Stimulated activated naive CD4-positive, alpha-beta T cell treated with Interleukin-2 at 50 U/mL for 16 hours (primary cell): Measurements from ENCODE around the gene TKT.
A peak's percentile ranks its signal among the peaks of the same experiment; 100 is the strongest.

Source experiments
- DNase-seq: peaks from one replicate; lab custom pipeline; 2025; lab: John Stamatoyannopoulos, UW

Gene TKT

DNA sequence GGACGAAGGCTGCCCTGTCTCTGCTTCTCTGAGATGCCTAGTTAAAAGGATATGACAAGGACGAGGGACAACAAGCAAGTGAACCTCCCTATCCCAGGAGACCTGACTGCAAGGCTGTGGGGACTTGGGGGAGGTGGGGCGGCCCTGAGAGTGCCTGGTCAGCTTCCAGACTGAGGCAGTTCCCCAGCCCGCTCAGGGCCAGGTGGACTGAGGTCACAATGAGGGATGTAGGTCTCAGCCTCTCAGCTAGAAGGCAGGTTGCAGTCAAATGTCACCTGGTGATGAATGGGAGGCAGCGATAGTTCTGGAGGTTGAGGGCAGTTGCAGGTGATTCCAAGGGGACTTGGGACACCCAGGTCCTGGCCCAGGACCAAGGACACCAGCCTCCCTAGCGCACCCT lies 30.6 kb downstream of the TKT start:
- DNase-seq: no peak

DNA sequence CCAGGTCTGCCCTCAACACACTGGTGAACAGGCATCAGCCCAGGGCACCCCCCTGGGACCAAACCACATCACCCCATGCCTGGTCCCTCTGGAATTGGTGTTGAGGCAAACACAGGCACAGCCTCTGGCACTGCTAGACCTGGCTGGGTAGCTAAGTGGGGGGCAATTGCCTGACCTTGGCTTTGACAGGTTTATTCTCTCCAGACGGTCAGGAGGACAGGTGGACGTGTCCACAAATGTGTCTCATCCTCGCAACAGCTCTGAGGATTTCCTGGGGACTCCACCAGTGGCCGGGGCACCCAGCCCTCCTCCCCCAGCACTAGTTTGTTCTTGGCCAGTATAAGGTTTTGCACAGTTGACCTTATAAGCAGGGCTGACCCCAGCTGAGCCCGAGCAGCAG lies 31.3 kb downstream of the TKT start:
- DNase-seq: no peak

DNA sequence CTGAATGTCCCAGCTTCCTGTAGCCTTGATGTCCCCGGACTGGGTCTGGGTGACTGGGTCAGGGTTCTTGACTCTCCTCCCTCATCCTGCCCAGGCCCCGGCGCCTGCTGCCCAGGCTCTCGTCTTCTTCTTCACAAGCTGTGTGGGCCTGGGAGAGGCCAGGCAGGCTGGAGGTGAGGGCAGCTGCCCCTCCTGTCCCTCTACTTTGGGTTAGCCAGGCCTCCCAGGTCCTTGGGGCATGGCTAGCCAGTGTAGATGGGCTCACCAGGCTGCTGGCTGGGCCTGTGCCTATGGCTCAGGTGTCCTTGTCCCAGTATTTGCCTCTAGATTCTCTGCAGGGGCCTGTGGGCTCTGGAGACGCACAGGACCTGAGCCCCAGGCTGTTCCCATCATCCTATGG lies 31.8 kb downstream of the TKT start:
- no peak for DNase-seq

DNA sequence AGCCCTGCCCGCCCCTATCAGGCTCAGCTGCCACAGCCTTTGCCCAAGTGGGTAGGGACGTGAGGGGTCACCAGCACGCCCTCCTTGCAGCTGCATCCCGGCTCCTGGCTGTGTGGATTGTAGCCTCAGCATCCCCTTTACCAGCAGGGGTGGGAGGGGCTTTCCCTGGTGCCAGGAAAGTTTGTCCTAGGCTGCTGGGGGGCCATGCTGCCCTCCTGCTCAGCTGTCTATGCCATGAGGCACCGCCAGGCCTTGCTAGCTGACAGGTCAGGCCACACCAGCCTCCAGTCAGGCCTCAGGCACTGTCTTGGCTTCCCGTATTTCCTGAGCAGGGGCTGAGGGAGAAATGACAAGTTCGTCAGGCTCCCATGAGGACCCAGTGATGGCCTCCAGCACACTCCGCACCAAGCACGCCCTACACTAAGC lies 32.3 kb downstream of the TKT start:
- DNase-seq: no peak

DNA sequence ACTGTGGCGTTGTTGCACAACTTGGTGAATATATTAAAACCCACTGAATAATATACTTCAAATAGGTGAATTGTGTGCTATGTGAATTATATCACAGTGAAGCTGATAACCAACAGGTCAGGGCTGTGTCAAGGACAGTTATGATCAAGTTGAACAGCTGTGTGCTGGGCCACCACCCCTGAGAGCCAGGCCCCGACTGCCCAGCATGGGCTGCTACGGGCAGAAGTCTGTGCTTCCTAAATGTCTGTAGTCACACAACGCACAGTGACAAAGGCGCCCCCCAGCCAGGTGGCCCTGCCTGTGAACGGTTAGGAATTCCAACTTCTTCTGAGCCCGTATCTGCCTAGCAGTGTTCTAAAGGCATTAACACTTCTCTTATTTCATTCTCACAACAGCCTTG lies 32.8 kb downstream of the TKT start:
- no peak for DNase-seq

DNA sequence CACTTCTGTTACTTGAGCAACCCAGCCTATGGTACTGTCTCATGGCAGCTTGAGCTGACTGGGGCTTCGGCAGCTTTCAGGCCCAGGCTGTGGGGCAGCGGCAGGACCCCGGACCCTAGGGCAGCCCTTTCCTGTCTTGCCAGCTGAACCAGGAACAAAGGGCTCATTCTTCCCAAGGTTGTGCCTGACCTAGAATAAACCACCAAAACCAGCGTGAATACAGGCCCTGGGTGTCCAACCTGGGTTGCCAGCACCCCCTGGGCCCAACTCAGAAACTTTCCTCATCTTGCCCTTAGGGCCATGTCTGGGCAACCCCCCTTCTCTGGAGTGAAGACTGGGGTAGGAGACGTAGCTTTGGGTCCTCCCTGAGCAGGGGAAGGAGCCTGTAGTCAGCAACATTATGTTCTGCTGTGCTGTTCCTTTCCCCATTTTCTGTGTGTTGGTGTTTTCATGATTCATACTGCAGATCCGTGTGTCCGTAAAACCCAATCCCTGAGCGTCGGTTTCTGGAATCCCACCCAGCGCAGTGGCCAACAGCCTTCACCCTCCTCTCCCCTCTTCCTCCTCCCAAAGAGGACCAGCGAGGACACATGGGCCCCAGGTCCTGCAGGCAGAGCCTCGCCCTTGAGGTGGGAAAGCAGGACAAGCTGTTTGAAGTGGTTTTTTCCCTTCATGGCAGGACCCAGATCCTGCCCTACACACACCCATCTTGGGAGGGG lies 33.5 kb downstream of the TKT start:
- no peak for DNase-seq

DNA sequence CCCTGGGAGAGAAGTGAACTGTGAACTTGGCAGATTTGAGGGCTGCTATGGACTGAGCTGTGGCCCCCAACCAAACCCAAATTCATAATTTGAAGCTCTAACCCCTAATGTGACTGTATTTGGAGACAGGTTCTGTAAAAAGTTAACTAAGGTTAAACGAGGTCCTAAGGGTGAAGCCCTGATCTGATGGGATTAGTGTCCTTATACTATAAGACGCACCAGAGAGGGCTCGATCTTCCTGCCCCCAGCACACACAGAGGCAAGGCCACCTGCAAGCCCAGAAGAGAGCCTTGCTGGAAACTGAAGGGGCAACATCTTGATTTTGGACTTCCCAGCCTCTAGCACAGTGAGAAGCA lies 34.0 kb downstream of the TKT start:
- no peak for DNase-seq

DNA sequence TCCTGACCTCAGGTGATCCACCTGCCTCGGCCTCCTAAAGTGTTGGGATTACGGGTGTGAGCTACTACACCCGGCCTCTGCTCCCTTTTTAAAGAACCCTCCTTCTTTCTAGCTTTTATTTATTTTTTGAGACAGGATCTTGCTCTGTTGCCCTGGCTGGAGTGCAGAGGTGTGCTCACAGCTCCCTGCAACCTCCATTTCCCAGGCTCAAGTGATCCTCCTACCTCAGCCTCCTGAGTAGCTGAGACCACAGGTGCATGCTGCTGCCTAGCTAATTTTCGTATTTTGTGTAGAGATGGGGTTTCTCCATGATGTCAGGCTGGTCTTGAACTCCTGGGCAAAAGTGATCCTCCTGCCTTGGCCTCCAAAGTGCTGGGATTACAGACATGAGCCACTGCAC lies 34.5 kb downstream of the TKT start:
- no peak for DNase-seq

DNA sequence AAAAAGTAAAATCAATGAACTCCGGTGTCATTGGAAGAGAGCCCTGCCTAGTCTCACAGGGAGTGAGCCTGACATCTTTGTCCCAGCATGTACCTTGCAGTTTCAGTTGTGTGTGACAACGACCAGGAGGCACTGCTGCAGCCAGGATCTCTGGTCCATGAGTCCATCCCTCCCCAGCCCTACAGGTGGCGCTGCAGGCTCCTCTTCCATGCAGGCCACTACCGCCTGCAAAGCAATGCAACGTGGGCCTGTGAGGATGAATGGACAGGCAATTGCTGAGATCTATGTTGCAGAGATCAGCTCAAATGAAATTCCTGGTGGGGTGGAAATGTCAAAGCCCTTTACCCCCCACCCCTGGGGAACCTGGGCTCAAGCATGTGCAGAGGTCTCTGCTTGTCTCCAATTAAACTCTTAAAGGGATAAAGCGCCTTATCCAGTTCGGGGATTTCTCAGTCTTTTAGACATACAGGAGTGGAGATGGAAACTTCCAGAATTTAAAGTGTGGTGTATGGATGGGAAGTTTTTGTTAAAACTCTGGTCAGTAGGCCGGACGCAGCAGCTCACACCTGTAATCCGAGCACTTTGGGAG lies 35.8 kb downstream of the TKT start:
- peak; percentile 70 for DNase-seq

DNA sequence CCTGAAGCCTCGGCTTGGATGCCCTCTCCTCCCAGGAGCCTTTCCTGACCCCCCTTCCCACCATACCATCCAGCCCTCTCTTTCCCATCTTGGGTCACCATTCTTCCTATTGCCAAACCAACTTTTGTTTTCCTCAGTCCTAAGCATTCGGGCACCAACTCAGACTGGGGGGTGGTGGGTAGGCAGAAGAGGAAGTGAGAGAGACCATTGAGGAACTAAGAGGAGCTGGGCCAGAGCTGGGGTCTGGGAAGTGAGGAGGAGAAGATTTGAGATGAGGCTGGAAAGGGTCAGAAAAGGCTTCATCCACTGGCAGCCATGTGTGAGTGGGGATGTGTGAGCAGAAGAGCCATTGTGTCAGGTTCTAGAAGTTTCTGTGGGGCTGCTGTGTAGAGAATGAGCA lies 37.7 kb downstream of the TKT start:
- no peak for DNase-seq

DNA sequence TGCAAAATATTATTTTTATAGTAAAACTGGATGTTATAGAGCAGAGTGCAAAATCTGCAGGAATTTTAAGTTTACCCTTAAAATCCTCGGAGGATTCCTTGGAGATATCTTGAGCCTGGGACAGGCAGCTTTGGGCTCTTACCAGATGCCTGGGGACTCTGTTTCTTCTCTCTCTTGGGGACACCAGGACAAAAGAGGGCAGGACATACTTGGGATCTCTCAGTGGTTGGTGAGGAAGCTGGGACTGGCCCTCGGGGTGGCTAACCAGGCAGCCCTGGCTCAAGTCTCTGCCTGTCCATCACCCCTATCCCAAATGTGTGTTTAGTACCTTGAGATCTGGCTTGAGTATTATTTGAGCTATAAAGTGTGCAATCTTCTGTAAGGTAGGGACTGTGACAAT lies 38.6 kb downstream of the TKT start:
- no peak for DNase-seq

DNA sequence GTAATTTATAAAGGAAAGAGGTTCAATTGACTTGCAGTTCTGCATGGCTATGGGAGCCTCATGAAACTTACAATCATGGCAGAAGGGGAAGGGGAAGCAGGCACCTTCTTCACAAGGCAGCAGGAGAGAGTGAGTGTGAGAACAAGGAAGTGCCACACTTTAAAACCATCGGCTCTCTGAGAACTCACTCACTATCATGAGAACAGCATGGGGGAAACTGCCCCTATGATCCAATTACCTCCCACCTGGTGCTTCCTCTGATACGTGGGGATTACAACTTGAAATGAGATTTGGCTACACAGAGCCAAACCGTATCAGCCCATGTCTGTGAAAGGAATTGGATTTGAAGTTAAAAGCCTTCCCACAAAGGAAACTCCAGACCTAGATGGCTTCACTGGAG lies 39.1 kb downstream of the TKT start:
- no peak for DNase-seq

DNA sequence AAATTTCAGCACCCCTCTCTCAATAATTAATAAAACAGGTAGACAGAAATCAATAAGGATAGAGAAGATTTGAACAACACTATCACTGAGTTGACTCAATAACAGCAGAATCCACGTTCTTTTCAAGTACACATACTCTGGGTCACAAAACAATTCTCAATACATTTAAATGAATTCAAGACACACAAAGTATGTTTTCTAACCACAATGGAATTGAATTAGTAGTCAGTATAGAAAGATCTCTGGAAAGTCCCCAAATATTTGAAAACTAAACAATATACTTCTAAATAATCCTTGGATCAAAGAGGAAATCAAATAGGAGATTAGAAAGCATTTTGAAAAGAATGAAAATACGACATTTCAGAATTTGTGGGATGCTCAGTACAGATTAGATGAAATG lies 40.0 kb downstream of the TKT start:
- DNase-seq: no peak

DNA sequence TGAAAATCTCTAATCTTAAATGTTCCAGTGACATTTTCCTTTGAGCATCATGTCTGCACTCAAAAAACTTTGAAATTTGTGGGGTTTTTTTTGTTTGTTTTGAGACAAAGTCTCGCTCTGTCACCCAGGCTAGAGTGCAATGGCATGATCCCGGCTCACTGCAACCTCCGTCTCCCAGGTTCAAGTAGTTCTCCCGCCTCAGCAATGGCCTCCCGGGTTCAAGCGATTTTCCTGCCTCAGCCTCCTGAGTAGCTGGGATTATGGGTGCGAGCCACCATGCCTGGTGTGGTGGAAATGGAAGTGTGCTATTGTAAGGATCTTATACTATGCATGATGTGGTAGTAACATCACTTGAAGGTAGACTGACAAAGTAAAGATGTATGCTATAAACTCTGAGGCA lies 42.5 kb downstream of the TKT start:
- DNase-seq: no peak

DNA sequence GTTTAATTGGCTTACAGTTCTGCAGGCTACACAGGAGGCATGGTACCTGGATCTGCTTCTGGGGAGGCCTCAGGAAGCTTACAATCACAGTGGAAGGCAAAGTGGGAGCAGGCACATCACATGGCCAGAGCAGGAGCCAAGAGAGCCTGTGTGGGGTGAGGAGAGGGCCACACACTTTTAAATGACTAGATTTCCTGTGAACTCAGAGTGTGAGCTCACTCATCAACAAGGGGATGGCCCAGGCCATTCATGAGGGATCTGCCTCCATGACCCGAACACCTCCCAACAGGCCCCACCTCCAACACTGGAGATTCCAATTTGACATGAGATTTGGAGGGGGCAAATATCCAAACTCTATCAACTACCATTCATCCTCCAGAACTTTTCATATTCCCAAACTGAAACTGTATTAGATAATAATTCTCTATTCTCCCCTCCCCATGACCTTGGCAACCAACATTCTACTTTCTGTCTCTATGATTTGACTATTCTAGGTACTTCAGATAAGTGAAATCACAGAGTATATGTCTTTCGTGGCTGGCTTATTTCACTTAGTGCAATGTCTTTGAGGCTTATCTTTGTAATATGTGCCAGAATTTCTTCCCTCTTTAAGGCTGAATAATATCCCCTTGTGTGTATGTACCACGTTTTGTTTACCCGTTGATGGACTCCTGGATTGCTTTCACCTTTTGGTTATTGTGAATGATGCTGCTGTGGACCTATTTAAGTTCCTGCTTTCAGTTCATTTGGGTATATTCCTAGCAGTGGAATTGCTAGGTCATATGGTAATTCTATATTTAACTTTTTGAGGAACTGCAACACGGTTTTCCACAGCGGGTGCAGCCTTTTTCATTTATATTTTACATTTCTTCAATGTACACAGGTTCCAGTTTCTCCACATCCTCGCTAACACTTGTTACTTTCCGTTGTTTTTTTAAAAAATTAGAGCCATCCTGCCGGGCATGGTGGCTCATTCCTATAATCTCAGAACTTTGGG lies 43.8 kb downstream of the TKT start:
- no peak for DNase-seq

DNA sequence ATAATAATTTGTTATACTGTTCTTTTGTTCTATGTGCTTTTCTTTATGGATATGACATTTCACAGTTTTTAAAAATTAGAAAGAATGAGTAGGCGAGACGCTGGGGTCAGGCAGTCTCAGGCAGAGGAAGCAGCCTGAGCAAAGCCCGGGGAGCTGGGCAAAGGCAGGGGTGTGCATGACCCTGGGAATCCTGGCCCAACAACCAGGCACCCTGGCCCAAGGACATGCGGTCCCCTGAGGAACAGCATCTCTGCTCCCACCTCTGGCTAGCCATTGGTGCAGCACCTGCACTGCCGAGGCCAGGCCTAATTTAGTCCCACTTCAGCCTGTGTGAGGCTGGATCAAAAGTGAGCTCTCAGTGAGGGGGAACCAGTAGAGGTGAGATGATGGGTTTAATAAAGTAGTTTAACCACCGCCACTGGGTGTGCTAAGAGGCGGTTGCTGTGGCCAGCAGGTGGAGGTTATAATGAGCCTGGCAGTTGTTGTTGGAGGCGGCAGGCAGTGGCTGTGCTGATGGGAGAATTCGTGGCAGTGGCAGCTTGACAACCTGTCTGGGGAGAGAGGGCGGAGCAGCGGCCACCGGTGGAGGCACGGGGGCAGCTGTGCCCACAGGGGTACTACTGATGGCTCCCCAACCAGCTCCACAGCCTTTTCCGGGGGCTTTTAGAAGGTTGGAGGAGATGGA lies 53.3 kb downstream of the TKT start:
- no peak for DNase-seq

DNA sequence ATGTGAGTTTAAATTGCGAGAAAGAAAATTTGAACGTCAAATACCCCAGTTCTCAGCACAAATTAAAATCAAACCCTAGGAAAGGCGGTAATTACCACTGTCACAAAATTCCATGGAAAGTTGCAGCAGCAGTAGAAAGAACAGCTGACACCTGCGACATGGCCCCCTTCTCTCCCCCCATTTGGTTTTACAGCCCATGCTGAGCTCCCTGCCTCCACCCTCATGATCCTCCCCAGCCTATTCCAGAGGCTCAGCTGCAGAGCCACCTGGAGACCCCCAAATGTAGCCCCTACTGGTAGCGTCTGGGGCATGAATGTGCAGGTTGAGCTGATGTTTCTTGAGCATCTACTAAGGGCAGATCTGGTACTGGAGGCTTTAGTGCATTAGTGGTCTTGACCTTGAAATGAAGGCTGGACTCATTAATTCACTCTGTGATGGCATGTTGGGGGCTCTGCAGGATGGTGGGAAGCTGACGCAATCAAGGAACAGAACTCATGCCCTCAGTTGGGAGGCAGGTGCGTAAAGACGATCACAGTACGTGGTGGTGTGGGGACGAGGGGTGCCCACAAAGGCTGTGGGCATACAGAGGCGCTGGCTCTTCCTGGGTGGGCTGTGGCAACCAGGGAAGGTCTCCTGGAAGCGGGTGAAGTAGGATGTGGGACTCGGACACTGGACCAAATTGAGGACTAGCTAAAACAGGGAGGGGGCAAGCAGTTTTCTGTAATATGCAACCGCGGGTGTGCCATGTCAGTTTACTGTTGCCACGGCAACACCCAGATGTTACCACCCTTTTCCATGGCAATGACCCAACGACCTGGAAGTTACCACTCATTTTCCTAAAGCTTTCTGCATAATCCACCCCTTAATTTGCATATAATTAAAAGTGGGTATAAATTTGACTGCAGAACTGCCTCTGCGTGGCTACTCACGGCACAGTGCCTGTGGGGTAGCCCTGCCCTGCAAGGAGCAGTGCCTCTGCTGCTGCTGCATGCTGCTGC lies 55.0 kb downstream of the TKT start:
- DNase-seq: no peak

DNA sequence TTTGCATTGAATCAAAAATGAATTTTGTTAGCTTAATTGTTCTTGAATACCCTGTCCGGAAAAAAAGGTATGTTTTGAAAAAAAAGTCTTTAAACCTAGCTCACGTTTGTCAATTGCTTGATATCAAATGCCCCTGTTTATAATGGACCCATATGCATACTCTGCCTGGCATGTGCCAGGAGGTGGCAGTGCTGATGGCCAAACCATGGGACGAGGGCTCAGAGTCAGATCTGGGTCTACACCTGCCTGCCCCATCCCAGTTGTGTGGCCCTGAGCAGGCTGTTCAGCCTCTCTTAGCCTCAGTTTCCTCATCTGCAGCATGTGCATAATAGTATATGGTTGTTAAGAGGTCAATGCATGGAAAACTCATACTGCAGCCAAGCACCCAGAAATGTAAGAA lies 56.0 kb downstream of the TKT start:
- DNase-seq: no peak

DNA sequence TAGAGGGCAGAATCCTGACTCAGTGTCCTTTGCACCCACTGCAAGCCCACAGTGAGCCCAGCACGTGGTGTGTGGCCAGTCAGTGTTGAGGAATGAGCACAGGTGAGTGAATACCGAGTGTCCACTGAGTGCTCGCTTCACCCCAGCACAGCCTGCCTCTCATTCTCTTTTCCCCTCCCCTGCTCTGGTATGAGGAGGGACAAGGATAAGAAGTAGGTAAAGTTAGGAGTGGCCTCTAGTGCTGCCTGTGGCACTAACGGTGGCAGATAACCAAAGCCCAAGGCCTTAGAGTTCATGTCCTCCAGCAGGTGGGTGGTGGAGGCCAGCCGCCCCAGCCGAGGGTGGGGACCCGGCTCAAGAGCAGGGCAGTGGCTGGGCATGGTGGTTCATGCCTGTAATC lies 56.8 kb downstream of the TKT start:
- DNase-seq: no peak

DNA sequence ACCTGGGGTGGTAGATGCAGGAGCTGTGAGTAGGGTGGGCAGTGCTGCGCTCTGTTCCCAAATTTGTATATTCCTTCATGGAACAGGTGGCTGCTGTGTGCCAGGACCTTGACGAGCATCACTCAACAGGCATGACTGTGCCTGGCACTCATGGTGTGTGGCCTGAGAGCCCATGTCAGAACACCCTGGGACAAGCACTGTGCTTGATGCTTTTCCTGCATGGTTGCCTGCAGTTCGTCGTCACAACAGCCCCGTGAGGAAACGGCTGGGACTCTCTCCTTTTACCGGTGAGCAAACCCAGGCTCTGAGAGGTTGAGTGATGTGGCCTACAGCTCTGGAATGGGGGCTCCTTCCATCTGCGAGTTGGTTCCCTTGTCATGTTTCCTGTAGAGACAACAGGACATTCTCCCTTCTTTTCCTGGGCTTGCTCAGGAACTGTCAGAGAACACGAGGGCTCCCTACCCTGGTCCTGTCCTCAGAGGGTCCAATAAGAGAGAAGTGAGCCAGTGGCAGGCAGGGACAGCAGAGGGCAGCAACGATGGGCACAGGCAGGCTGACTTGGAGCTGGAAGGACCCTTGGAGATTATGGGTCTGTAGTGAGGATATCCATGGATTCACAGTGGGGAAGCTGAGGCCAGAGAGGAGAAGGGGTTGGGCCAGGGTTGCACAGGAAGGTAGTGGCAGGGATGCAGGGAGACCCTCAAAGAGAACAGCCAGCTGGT lies 57.4 kb downstream of the TKT start:
- DNase-seq: no peak
